ENCODE measurements around the gene FAM177A1.
A peak's percentile ranks its signal among the peaks of the same experiment; 100 is the strongest.
"Not testable (repeated sequence)": the region's sequence is repeated elsewhere in the genome, so short reads cannot be mapped to it uniquely, and the experiment has no call there.

FAM177A1 gene

DNA sequence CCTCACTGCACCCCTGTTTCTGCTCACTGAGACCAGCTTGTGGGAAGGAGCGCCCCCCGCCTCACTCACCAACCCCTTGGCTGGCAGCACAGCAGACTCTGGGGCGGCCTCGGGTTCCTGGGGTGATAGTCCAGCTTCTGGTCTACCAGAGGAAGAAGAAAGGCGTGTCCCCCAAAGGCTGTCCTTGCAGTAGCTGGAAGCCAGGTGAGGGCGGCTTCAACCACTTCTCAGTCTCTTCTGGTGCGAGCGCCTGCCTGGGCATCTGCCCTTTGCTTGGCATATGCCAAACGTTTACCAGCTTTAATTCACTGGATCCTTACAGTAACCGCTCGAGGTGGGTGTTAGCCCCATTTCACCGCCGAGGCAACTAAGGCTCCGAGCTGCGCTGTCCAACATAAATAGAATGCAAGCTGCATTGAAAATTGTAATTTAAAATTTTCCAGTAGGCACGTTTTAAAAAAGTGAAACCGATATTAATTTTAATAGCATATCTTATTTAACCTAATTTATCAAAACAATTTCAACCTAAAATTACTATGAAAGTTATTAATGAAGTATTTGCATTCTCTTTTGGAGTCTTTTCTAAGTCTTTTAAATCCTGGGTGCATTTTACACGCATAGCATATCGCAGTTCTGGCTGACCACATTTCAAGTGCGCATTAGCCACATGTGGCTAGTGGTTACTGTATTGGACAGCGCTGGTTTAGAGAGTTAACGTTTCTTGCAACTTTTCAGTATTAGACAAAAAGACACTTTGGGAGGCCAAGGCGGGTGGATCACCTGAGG lies 872 bp downstream of the FAM177A1 start:
- H3K27ac ChIP-seq = peak overlapping the region; percentile 94
- peaks cover 6% of the 10 kb centered on the region for H3K4me1 ChIP-seq
- no peaks in the 10 kb centered on the region for H3K27me3 ChIP-seq (ENCODE audit: control insufficient read depth, insufficient read depth, low read length)
- no peaks in the 10 kb centered on the region for H3K9me3 ChIP-seq (ENCODE audit: control insufficient read depth, low read length)
- peak overlapping the region; percentile 81 for H3K4me3 ChIP-seq (ENCODE audit: low read depth, low read length)
- H3K36me3 ChIP-seq (ENCODE audit: control insufficient read depth, insufficient read depth, low read length) = no peaks in the 10 kb centered on the region
- H2AFZ ChIP-seq = peak overlapping the region; percentile 89
- H3K9ac ChIP-seq = peak overlapping the region; percentile 84
- H3K4me2 ChIP-seq (ENCODE audit: low read length) = peak overlapping the region; percentile 88
- H3K79me2 ChIP-seq = peaks cover 5% of the 10 kb centered on the region
- no peak for TF ChIP-seq CTCF (IDR thresholded peaks at IDR 0.05)

GRCh38 chr14:35047976-35048513 lies 2.0 kb downstream of the FAM177A1 start:
- Histone ChIP-seq H3K36me3 (ENCODE audit: control insufficient read depth, insufficient read depth, low read length) (no peaks in the 10 kb centered on the region), H3K79me2 (peaks cover 5% of the 10 kb centered on the region), H3K9me3 (ENCODE audit: control insufficient read depth, low read length) (no peaks in the 10 kb centered on the region), H3K27ac (no peak overlapping the region), H3K9ac (no peak overlapping the region), H3K4me1 (peaks cover 6% of the 10 kb centered on the region), H3K27me3 (ENCODE audit: control insufficient read depth, insufficient read depth, low read length) (no peaks in the 10 kb centered on the region), H3K4me3 (ENCODE audit: low read depth, low read length) (no peak overlapping the region), H3K4me2 (ENCODE audit: low read length) (no peak overlapping the region), H2AFZ (no peak overlapping the region)
- TF ChIP-seq CTCF (IDR thresholded peaks at IDR 0.05) = no peak

DNA sequence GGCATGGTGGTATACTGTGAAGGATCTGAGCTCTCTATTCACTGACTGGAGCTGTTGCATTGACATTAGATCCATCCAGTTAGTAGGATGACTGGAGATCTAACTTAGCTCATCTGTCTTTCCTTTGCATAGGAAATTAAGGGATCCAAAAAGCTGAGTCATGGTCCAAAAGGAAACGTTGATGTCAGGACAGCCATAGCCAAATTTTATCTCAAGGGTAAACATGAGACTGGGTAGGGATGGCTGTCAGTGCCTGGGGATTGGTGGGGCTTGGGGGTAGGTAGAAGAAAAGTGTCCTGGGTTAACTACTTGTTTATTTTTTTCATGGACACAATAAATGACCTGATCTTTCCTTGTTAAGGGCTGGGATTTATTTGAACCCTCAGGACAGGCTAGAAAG lies 4.6 kb downstream of the FAM177A1 start:
- no peak overlapping the region for H3K9ac ChIP-seq
- no peak for TF ChIP-seq CTCF (IDR thresholded peaks at IDR 0.05)
- no peaks in the 10 kb centered on the region for H3K36me3 ChIP-seq (ENCODE audit: control insufficient read depth, insufficient read depth, low read length)
- no peak overlapping the region for H2AFZ ChIP-seq
- H3K4me2 ChIP-seq (ENCODE audit: low read length) = no peak overlapping the region
- no peak overlapping the region for H3K4me3 ChIP-seq (ENCODE audit: low read depth, low read length)
- H3K9me3 ChIP-seq (ENCODE audit: control insufficient read depth, low read length) = no peaks in the 10 kb centered on the region
- H3K4me1 ChIP-seq = peaks cover 6% of the 10 kb centered on the region
- no peak overlapping the region for H3K27ac ChIP-seq
- H3K27me3 ChIP-seq (ENCODE audit: control insufficient read depth, insufficient read depth, low read length) = no peaks in the 10 kb centered on the region
- peaks cover 5% of the 10 kb centered on the region for H3K79me2 ChIP-seq

DNA sequence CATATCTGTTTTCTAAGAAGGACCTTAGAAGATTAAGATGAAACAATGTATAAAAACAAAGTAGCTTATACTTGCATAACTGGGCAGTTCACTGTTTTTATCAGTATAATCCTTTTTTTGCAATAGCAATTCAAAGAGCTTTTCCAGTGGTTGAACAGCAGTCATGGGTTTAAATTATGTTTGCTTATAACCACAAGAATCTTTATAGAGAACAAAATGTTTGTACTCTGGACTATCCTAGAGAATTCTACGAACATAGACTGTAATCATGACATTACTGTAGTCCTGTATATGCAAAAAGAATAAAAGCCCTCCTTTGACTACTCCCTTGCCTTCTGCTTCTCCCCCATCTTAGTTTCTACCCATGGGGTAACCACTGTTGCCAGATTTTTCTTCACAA lies 5.7 kb downstream of the FAM177A1 start:
- Histone ChIP-seq H3K27me3 (ENCODE audit: control insufficient read depth, insufficient read depth, low read length) (no peaks in the 10 kb centered on the region), H3K4me3 (ENCODE audit: low read depth, low read length) (no peak overlapping the region), H3K9me3 (ENCODE audit: control insufficient read depth, low read length) (no peaks in the 10 kb centered on the region), H3K9ac (no peak overlapping the region), H2AFZ (no peak overlapping the region), H3K36me3 (ENCODE audit: control insufficient read depth, insufficient read depth, low read length) (no peaks in the 10 kb centered on the region), H3K79me2 (peaks cover 5% of the 10 kb centered on the region), H3K4me1 (peaks cover 6% of the 10 kb centered on the region), H3K4me2 (ENCODE audit: low read length) (no peak overlapping the region), H3K27ac (no peak overlapping the region)
- no peak for TF ChIP-seq CTCF (IDR thresholded peaks at IDR 0.05)

DNA sequence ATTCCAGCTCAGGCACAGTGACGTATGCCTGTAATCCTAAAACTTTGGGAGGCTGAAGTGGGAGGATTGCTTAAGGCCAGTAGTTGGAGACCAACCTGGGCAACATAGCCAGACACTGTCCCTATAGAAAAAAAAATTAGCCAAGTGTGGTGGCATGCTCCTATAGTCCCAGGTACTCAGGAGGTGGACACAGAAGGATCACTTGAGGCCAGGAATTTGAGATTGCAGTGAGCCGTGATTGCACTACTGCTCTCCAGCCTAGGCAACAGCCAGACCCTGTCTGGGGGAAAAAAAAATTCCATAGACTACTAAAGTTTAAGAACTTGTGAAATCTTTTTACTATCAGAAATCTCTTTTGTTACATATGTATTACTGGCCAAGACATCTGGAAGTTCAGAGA lies 6.6 kb downstream of the FAM177A1 start:
- no peak overlapping the region for H3K4me2 ChIP-seq (ENCODE audit: low read length)
- H2AFZ ChIP-seq = no peak overlapping the region
- H3K27me3 ChIP-seq (ENCODE audit: control insufficient read depth, insufficient read depth, low read length) = no peaks in the 10 kb centered on the region
- H3K4me3 ChIP-seq (ENCODE audit: low read depth, low read length) = no peak overlapping the region
- no peaks in the 10 kb centered on the region for H3K9me3 ChIP-seq (ENCODE audit: control insufficient read depth, low read length)
- H3K36me3 ChIP-seq (ENCODE audit: control insufficient read depth, insufficient read depth, low read length) = no peaks in the 10 kb centered on the region
- peaks cover 2% of the 10 kb centered on the region for H3K79me2 ChIP-seq
- no peak for TF ChIP-seq CTCF (IDR thresholded peaks at IDR 0.05)
- no peak overlapping the region for H3K27ac ChIP-seq
- H3K4me1 ChIP-seq = peaks cover 2% of the 10 kb centered on the region
- no peak overlapping the region for H3K9ac ChIP-seq

DNA sequence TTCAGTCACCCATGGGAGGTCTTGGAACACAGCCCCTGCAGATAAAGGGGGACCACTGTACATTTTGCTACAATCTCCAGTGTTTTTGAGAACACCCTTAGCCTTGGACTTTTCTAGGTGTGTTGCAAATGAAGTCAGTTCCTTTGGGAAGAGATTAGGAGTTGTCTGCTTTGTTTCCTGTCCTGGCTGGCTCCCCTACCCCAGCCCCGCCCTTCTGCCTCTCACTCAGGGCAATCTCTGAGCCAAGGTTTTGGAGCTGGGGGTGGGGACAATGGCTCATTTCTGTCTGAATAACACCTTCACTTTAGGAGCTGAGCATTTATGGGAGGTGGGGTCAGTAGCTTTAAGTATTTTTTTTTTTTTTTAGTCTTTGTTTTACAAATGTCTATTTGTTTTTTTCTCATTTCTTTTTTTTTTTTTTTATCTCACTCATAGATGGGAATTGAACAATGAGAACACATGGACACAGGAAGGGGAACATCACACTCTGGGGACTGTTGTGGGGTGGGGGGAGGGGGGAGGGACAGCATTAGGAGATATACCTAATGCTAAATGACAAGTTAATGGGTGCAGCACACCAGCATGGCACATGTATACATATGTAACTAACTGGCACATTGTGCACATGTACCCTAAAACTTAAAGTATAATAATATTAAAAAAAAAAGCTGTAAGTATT lies 15.2 kb downstream of the FAM177A1 start:
- H2AFZ ChIP-seq; H3K36me3 ChIP-seq (ENCODE audit: control insufficient read depth, insufficient read depth, low read length); H3K9ac ChIP-seq; H3K27me3 ChIP-seq (ENCODE audit: control insufficient read depth, insufficient read depth, low read length); H3K4me3 ChIP-seq (ENCODE audit: low read depth, low read length); H3K9me3 ChIP-seq (ENCODE audit: control insufficient read depth, low read length); H3K4me2 ChIP-seq (ENCODE audit: low read length); H3K27ac ChIP-seq; H3K4me1 ChIP-seq: not testable (repeated sequence)
- H3K79me2 ChIP-seq = peaks cover 13% of the 10 kb centered on the region

Data from parathyroid adenoma (tissue), 2 donors.